ENCODE results near the gene ACOT2. TPM values are rescaled to one million over a fixed set of nuclear protein-coding genes. Genes with fewer than 3 reads are reported as not detected.

ACOT2 gene
- total RNA-seq, 1 donor from 2014 or later = 48.1 TPM

DNA sequence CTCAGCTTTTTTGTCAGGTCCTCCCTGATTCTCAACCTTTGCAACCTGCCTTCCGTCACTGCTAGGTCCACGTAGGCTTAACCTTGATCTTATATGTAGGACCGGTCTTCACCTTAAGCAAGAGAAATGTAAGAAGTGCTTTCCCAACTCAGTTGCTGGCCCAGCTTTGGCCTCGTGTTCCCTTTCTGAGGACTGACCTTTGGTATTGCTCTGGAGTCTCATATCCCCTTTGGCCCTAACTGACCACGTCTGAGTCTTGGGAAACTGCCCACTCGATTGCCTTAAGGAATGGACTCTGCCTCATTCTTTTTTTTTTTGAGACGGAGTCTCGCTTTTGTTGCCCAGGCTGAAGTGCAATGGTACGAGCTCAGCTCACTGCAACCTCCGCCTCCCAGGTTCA is 51.3 kb downstream of the ACOT2 start:
- Histone ChIP-seq H3K9me3 (no peaks in the 10 kb centered on the region), H3K36me3 (no peaks in the 10 kb centered on the region), H3K27me3 (no peaks in the 10 kb centered on the region), H3K4me1 (no peaks in the 10 kb centered on the region), H3K27ac (no peak overlapping the region), H3K4me3 (no peak overlapping the region)
- intact Hi-C loops (cut with DNase I) = no loop called here
- TF ChIP-seq POLR2A (IDR thresholded peaks at IDR 0.05) (no peak), POLR2AphosphoS5 (IDR thresholded peaks at IDR 0.05; ENCODE audit: insufficient read depth in 1 of 2, low read depth in 1 of 2) (no peak)
- TF ChIP-seq, protein P1, sequence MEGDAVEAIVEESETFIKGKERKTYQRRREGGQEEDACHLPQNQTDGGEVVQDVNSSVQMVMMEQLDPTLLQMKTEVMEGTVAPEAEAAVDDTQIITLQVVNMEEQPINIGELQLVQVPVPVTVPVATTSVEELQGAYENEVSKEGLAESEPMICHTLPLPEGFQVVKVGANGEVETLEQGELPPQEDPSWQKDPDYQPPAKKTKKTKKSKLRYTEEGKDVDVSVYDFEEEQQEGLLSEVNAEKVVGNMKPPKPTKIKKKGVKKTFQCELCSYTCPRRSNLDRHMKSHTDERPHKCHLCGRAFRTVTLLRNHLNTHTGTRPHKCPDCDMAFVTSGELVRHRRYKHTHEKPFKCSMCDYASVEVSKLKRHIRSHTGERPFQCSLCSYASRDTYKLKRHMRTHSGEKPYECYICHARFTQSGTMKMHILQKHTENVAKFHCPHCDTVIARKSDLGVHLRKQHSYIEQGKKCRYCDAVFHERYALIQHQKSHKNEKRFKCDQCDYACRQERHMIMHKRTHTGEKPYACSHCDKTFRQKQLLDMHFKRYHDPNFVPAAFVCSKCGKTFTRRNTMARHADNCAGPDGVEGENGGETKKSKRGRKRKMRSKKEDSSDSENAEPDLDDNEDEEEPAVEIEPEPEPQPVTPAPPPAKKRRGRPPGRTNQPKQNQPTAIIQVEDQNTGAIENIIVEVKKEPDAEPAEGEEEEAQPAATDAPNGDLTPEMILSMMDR (IDR thresholded peaks at IDR 0.05) = no peak
- DNase-seq (ENCODE audit: extremely low spot score in 2 of 2) = no peak

DNA sequence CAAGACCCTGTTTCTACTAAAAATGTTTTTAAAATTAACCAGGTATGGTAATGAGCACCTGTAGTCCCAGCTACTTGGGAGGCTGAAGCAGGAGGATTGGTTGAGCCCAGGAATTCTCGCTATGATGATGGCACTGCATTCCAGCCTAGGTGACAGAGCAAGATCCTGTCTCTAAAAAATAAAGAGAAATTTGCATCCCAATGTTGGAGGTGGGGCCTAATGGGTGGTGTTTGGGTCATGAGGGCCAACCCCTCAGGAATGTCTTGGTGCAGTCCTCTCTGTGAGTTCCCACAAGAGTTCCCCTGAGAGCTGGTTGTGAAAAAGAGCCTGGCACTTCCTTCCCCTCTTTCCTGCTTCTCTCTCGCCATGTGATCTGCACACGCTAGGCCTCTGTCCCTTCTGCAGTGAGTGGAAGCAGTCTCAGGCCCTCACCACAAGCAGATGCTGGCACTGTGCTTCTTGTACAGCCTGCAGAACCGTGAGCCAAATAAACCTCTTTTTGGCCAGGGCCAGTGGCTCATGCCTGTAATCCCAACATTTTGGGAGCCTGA is 54.6 kb downstream of the ACOT2 start:
- intact Hi-C loops (cut with DNase I) = no loop called here
- no peak for DNase-seq (ENCODE audit: extremely low spot score in 2 of 2)
- Histone ChIP-seq H3K27me3 (no peaks in the 10 kb centered on the region), H3K4me3 (no peak overlapping the region), H3K27ac (no peak overlapping the region), H3K4me1 (no peaks in the 10 kb centered on the region), H3K9me3 (no peaks in the 10 kb centered on the region), H3K36me3 (no peaks in the 10 kb centered on the region)
- TF ChIP-seq, protein P1 (IDR thresholded peaks at IDR 0.05) = no peak
- TF ChIP-seq POLR2AphosphoS5 (IDR thresholded peaks at IDR 0.05; ENCODE audit: insufficient read depth in 1 of 2, low read depth in 1 of 2) = no peak

Other genes with a start within 250 kb of the ACOT2 start
- 48.1 TPM for gene NUMB, start 110.7 kb upstream of the ACOT2 start, total RNA-seq
- 16.7 TPM for gene RIOX1, start 78.3 kb upstream of the ACOT2 start, total RNA-seq
- 5.2 TPM for gene ACOT1, start 32.1 kb upstream of the ACOT2 start, total RNA-seq
- not detected for gene HEATR4, start 10.3 kb upstream of the ACOT2 start, total RNA-seq
- gene ACOT4, start 22.7 kb downstream of the ACOT2 start, total RNA-seq = 0.49 TPM
- gene ACOT6, start 43.3 kb downstream of the ACOT2 start, total RNA-seq = not detected
- gene DNAL1, start 75.8 kb downstream of the ACOT2 start, total RNA-seq = 4.7 TPM
- gene PNMA1, start 145.2 kb downstream of the ACOT2 start, total RNA-seq = 35.4 TPM